GM21390 (cell line): ENCODE measurements around the gene PALM.

Source experiments
- ATAC-seq: cut with Tn5 transposase; IDR thresholded peaks from one replicate; pipeline ENCODE4 v1.9.1; 2021; ENCODE audit not compliant: unreplicated experiment

Gene PALM

GRCh38 chr19:778910-779653, 70.3 kb downstream of the PALM start:
- ATAC-seq: no peak

- ATAC-seq: no peak
Measured at GRCh38 chr19:780935-781334, 72.2 kb downstream of the PALM start.

GRCh38 chr19:781800-782184, 73.1 kb downstream of the PALM start:
- ATAC-seq: no peak

DNA sequence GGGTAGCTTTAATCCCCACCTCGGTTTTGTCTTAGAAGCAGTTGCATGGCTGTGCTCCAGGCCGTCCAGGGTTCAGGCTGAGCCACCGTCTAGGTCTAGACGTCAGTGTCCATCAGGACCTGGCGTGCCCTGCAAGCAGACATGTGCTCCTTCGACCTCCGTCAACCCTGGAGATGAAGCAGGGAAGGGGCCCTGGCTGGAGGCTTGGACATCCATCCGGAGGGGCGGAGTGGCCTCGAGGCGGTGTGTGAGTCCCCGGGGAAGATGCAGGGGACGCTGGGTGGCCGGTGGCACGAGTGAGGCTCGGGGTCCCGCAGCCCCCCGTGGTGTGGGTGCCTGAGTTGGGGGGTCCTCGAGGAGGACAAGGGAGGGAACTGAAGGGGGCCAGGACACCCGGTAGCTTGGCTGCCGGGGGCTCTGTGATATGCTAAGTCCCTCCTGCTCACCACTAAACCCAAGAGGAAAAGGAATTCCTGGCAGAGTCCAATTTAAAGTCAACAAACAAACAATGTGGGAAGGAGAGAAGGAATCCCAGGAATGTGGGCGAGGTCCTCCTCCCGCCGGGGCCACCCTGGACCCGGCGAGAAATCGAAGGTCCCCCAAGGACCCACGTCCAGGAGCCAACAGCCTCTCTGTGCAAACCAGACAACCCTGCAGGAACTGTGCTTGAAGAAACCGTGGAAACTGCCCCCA, 73.6 kb downstream of the PALM start:
- no peak for ATAC-seq

- no peak for ATAC-seq
Measured at GRCh38 chr19:782878-783668, 74.3 kb downstream of the PALM start.

DNA sequence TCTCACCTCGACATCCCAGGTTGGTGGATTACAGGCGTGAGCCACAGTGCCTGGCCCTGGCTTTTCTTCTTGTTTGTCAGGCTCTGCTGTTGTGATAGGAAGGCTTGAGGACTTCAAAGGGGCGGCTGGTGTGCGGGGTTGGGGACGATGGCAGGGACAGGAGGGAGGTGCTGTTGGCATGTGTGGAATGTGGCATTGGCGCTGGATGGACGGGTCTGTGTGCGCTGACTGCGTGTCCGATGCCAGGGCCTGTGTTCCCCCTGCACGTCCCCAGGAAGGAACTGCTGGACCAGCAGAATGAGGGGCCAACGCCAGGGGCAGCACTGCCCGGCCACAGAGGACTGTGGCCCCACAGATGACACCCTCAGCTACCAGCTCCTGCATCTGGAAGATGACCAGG, 75.8 kb downstream of the PALM start:
- ATAC-seq: no peak

GRCh38 chr19:787536-787935, 78.8 kb downstream of the PALM start:
- no peak for ATAC-seq

GRCh38 chr19:788686-788982, 79.9 kb downstream of the PALM start:
- ATAC-seq: no peak

DNA sequence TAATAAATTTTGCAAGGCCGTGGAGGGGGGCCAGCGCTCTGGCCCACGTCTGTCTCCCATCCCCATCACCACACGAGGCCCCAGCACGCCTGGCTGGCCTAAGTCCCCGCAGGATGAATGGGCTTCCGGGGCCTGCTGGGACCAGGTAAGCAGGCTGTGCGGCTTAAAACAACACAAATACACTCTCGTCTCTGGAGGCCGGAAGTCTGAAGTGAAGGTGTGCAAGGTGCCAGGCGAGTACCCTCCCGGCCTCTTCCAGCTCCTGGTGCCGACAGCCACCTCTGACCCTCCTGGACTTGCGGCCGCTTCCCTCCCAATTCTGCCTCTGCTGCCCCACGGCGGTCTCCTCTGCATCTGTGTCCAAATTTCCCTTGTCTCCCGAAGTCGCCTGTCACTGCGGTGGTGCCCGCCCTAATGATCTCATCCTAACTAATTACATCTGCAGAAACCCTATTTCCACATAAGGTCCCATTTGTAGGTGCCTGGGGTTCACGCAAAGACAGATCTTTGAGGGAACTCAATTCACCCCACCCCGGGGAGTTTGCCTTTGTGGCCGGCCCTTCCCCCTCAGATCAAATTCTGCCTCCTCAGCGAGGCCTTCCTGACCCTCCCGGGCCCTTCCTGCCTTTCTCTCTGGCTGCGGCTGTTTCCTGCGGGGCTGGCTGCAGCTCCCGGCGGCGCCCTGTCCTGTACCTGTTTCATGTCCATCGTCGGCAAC, 80.4 kb downstream of the PALM start:
- ATAC-seq: no peak

DNA sequence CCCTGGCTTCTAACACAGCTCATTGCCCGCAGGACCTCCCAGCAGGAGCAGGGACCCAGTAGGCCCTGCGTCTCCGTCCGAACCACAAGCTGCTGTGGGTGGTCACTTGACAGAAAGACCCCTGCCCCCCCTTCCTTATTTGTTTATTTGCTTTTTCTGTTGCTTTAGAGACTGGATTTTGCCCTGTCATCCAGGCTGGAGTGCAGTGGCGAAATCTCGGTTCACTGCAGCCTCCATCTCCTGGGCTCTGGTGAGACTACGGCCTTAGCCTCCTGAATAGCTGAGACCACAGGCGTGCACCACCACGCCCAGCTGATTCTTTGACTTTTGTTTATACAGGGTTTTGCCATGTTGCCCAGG, 80.9 kb downstream of the PALM start:
- ATAC-seq: no peak

GRCh38 chr19:791007-791566, 82.4 kb downstream of the PALM start:
- no peak for ATAC-seq

DNA sequence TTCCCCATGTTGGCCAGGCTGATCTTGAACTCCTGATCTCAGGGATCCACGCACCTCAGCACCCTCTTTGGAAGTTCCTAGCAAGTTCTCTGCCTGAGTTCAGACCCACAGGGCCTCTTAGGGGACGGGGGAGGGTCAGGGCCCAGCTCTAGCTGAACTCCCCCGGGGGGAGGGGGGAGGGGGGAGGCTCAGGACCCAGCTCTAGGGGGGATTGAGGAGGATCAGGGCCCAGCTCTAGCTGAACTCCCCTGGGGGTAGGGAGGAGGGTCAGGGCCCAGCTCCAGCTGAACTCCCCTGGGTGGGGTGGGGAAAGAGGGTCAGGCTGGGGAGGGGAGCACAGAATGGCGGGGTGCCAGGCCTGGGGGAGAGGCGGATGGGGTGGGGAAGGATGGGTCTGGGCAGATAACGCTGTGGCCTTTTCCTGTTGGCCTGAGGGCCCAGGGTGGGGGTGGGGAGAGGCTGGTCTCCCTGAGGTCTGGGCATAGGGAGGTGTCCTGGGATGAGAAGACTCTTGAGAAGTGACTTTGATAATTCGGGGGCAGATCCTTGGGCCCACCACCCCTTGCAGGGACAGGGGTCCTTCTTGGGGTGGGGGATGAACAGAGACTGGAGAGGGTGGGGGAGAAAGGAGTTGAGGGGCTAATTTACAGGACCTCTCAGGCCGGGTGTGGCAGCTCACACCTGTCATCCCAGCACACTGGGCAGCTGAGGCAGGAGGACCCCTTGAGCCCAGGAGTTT, 83.0 kb downstream of the PALM start:
- ATAC-seq: no peak

- ATAC-seq: no peak
Measured at GRCh38 chr19:792306-792885, 83.7 kb downstream of the PALM start.

- ATAC-seq: no peak
Measured at GRCh38 chr19:793806-794205, 85.1 kb downstream of the PALM start.

DNA sequence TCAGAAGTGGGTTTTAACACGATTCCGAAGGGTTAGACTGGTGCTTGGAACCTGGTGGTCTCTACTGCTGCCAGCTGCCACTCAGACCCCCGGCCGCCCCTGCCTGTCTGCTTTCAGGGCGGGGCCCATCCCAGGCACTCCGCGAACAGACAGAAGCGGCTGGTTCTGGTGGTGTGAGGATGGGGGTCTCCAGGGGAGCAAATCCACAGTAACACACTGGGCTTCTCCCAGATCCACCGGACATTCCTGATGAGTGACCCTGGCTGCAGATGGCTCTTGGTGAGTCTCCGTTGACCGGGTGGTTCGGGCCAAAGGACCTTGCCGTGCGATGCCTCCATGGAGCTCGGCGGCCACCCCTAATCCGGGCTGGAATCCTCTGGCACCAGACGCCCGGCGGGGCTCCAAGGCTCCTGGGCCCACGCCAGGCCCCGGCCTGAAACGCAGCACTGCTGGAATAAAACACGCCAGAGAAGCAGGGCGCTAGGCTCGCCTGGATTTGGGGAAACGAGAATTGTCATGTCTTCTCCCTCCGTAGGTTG, 86.4 kb downstream of the PALM start:
- no peak for ATAC-seq

GRCh38 chr19:795691-796581, 87.2 kb downstream of the PALM start:
- no peak for ATAC-seq

DNA sequence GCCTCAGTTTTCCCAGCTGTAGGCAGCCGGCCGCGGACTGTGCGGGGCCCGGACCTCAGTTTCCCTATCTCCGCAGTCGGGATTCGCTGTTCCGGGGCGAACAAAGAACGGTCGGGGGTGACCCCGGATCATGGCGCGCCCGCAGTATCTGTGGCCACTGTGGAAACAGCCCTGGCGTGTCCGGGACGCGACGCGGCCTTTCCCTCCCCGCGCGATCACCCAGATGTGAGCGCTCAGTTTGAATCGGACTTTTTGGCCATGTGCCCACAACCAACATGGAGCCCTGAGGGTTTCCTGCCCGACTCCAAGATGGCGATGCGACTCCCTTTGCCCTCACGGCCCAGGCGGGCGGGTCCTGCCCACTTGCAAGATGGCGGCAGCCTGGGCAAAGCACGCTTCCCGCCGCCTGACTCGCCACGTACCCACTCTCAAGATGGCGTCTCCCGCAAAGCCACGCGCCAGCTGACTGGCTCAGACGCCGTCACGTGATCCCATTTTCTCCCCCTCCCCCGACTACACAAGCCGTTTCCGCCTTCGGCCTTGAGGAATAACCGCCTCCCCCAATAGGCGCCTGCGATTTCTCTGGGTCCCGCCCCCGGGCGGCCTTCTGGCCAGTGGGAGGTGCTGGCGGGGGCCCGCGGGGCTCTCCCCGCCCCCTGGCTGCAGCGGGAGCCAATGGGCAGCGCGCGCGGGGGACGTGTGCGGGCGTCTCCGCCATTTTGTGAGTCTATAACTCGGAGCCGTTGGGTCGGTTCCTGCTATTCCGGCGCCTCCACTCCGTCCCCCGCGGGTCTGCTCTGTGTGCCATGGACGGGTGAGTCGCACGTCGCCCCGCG, 88.2 kb downstream of the PALM start, which contains the start of gene PTBP1:
PTBP1 (plus strand) TSS at position 761 of the 836 bp plus-strand sequence; CDS start at position 807, 46 bp downstream.
- peak; percentile 70 for ATAC-seq
